Keratinocyte (primary cell): ENCODE data around the gene UBA6. TPM values are rescaled to one million over a fixed set of nuclear protein-coding genes. Genes with fewer than 3 reads are reported as not detected.

Experiments used
- DNase-seq: peaks from one replicate; pipeline ENCODE4 v3.0.0-alpha.2; 2011; ENCODE audit warnings: low read depth, missing footprints, low spot score
- FAIRE-seq: peaks from 2 replicates; lab custom pipeline; 2011; peaks lifted over from hg19 to GRCh38; lab: Jason Lieb, UNC
- H2AFZ ChIP-seq: 2 replicates; pipeline ENCODE4 v1.6.0; 2012; ENCODE audit warnings: low read length, control low read depth, inconsistent platforms; ENCODE audit not compliant: control insufficient read depth
- H3K27ac ChIP-seq: 2 replicates; pipeline ENCODE4 v1.5.1; 2011; ENCODE audit warnings: low read length; ENCODE audit not compliant: control insufficient read depth, insufficient read depth
- H3K27me3 ChIP-seq: 3 replicates; pipeline ENCODE4 v1.6.0; 2011; ENCODE audit warnings: low read length; ENCODE audit not compliant: control insufficient read depth, insufficient read depth; ENCODE audit errors: extremely low read depth
- H3K36me3 ChIP-seq, 2 experiments: 2 replicates in 1 of 2; 3 replicates in 1 of 2; pipeline ENCODE4 v1.5.1; 2011; ENCODE audit warnings: low read length in 2 of 2, mild to moderate bottlenecking in 1 of 2; ENCODE audit not compliant: control insufficient read depth in 2 of 2, insufficient read depth in 2 of 2; ENCODE audit errors: extremely low read depth in 1 of 2
- H3K4me1 ChIP-seq: 3 replicates; pipeline ENCODE4 v1.5.1; 2011; ENCODE audit warnings: low read length; ENCODE audit not compliant: control insufficient read depth, insufficient read depth; ENCODE audit errors: extremely low read depth
- H3K4me2 ChIP-seq: 3 replicates; pipeline ENCODE4 v1.6.0; 2011; ENCODE audit warnings: low read depth, low read length; ENCODE audit not compliant: control insufficient read depth, insufficient read depth; ENCODE audit errors: extremely low read depth
- H3K4me3 ChIP-seq, 3 experiments: fragments of 200-600 bp in 1 of 3; sonication (generic) in 1 of 3; 2 replicates in 2 of 3; 3 replicates in 1 of 3; pipeline ENCODE4 v1.5.1; 2011 to 2016; ENCODE audit warnings: low read length in 3 of 3, mild to moderate bottlenecking in 3 of 3, control low read depth in 2 of 3, inconsistent platforms in 1 of 3, low read depth in 1 of 3, mixed read lengths in 1 of 3, mixed run types in 1 of 3, moderate library complexity in 1 of 3; ENCODE audit not compliant: control insufficient read depth in 2 of 3, insufficient read depth in 2 of 3; ENCODE audit errors: extremely low read depth in 1 of 3
- H3K79me2 ChIP-seq: 2 replicates; pipeline ENCODE4 v1.6.0; 2012; ENCODE audit warnings: low read length; ENCODE audit not compliant: control insufficient read depth, insufficient read depth
- H3K9ac ChIP-seq: 3 replicates; pipeline ENCODE4 v1.6.0; 2011; ENCODE audit warnings: low read length; ENCODE audit not compliant: control insufficient read depth, insufficient read depth; ENCODE audit errors: extremely low read depth
- H3K9me1 ChIP-seq: 3 replicates; pipeline ENCODE4 v1.6.0; 2011; ENCODE audit warnings: low read length; ENCODE audit not compliant: control insufficient read depth, insufficient read depth; ENCODE audit errors: extremely low read depth
- H3K9me3 ChIP-seq: 2 replicates; pipeline ENCODE4 v1.5.1; 2012; ENCODE audit warnings: low read depth, low read length; ENCODE audit not compliant: control insufficient read depth
- H4K20me1 ChIP-seq: 3 replicates; pipeline ENCODE4 v1.6.0; 2011; ENCODE audit warnings: low read length; ENCODE audit not compliant: control insufficient read depth, insufficient read depth; ENCODE audit errors: extremely low read depth
- CTCF ChIP-seq, 3 experiments: IDR thresholded peaks in 1 of 3; conservative IDR thresholded peaks in 1 of 3; optimal IDR thresholded peaks in 1 of 3; 2 replicates in 2 of 3; 3 replicates in 1 of 3; pipeline versions ENCODE3 to v1.5.1; 2011; ENCODE audit warnings: low read length in 3 of 3, mild to moderate bottlenecking in 3 of 3, moderate library complexity in 2 of 3, control low read depth in 1 of 3, inconsistent platforms in 1 of 3; ENCODE audit not compliant: insufficient read depth in 2 of 3; ENCODE audit errors: extremely low read depth in 1 of 3
- EZH2 ChIP-seq: IDR thresholded peaks from one replicate; pipeline ENCODE4 v1.6.1; 2012; ENCODE audit warnings: inconsistent platforms, mild to moderate bottlenecking, low read length, moderate library complexity
- dilution Hi-C: fragments of 300-500 bp; cut with MboI; formaldehyde crosslinking; loops from one replicate; pipeline ENCODE4 v1.7.0; 2020; ENCODE audit warnings: low sequenced_read_pairs; ENCODE audit not compliant: extremely low pct_ligation_motif_present
- polyA plus RNA-seq, 5 experiments: library from polyadenylated mRNA; depleted of rRNA in 3 of 5; stranded (reverse) in 3 of 5; stranded (forward) in 1 of 5; unstranded in 1 of 5; fragments of >200 nt; gene quantifications; 1 replicate in 1 of 5; 2 replicates in 3 of 5; 3 replicates in 1 of 5; pipeline versions ENCODE4 v1.2.1 to v1.2.3, GENCODE V29; 2011 to 2012; ENCODE audit warnings: missing spikeins in 2 of 5, low read depth in 1 of 5, low replicate concordance in 1 of 5

UBA6 gene
- polyA plus RNA-seq, 1 donor (not counting 4 experiments of a cell fraction or from before 2014, with no cell fraction given), result 221 TPM

GRCh38 chr4:67624939-67625338, 76.0 kb downstream of the UBA6 start:
- peaks cover 7 to 21% of the 10 kb centered on the region in 2 experiments for H3K36me3 ChIP-seq
- no peaks in the 10 kb centered on the region for H3K4me1 ChIP-seq
- DNase-seq, result no peak
- no peak overlapping the region for H2AFZ ChIP-seq
- no peaks in the 10 kb centered on the region for H3K27me3 ChIP-seq
- no peaks in the 10 kb centered on the region for H4K20me1 ChIP-seq
- no peaks in the 10 kb centered on the region for H3K79me2 ChIP-seq
- H3K9ac ChIP-seq, result no peak overlapping the region
- H3K27ac ChIP-seq, result no peak overlapping the region
- H3K4me3 ChIP-seq, result no peak overlapping the region
- TF ChIP-seq CTCF (optimal IDR thresholded peaks at IDR 0.05 in 1 of 3, IDR thresholded peaks at IDR 0.05 in 1 of 3, conservative IDR thresholded peaks at IDR 0.05 in 1 of 3; ENCODE audit: extremely low read depth in 1 of 3, insufficient read depth in 2 of 3, low read length in 3 of 3) (no peak), EZH2 (no peak)
- H3K9me3 ChIP-seq, result no peaks in the 10 kb centered on the region
- H3K4me2 ChIP-seq, result no peak overlapping the region
- no peaks in the 10 kb centered on the region for H3K9me1 ChIP-seq
- dilution Hi-C loops, result no loop called here
- FAIRE-seq, result no peak

DNA sequence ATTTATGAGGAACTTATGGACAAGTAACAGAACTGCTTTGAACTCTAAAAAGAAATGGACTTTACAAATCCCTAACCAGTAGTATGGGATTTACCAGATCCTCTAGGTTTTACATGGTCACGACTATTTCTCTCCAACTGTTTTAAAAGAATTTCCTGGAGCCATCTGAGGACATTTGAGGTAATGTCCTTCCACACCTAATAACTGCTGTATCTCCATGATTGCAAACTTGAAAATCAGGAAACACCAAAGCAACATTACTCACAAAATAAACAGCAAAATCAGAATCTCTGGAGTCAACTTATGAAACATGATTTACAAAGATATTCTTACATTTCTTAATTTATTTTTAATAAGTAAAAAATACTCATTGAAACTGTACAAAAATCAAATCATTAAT, 84.5 kb downstream of the UBA6 start:
- dilution Hi-C loops, result no loop called here
- peaks cover 2% of the 10 kb centered on the region for H3K9me1 ChIP-seq
- FAIRE-seq, result no peak
- no peaks in the 10 kb centered on the region for H3K9me3 ChIP-seq
- H3K79me2 ChIP-seq, result no peaks in the 10 kb centered on the region
- no peak overlapping the region for H3K4me2 ChIP-seq
- no peak for TF ChIP-seq EZH2
- no peak for TF ChIP-seq CTCF (optimal IDR thresholded peaks at IDR 0.05 in 1 of 3, IDR thresholded peaks at IDR 0.05 in 1 of 3, conservative IDR thresholded peaks at IDR 0.05 in 1 of 3; ENCODE audit: extremely low read depth in 1 of 3, insufficient read depth in 2 of 3, low read length in 3 of 3)
- H3K27ac ChIP-seq, result no peak overlapping the region
- DNase-seq, result no peak
- H3K9ac ChIP-seq, result no peak overlapping the region
- H3K4me1 ChIP-seq, result no peaks in the 10 kb centered on the region
- no peak overlapping the region for H3K4me3 ChIP-seq
- H3K36me3 ChIP-seq, result peaks cover 9 to 19% of the 10 kb centered on the region in 2 experiments
- H4K20me1 ChIP-seq, result no peaks in the 10 kb centered on the region
- H3K27me3 ChIP-seq, result no peaks in the 10 kb centered on the region
- H2AFZ ChIP-seq, result no peak overlapping the region
